A673 (cell line): Measurements from ENCODE around the gene IMMP2L. TPM values are rescaled to one million over a fixed set of nuclear protein-coding genes. Genes with fewer than 3 reads are reported as not detected.

ENCODE experiments used
- BruUV-seq: library from RNA; stranded (reverse); fragments of 400-500 nt; replicated peaks from 2 replicates; lab custom pipeline; 2021; lab: Mats Ljungman, UMichigan
- CTCF ChIA-PET: fragments of 300-600 bp; sonication (Branson Sonifier 250); formaldehyde crosslinking; loops from one replicate; lab custom pipeline; 2022; ENCODE audit warnings: antibody characterized with exemption; lab: Charles Lee
- POLR2A ChIA-PET: fragments of 300-600 bp; sonication (Branson Sonifier 250); formaldehyde crosslinking; loops from one replicate; lab custom pipeline; 2022; ENCODE audit warnings: antibody characterized with exemption; ENCODE audit not compliant: low non-redundant PET; lab: Charles Lee
- DNase-seq: peaks from one replicate; pipeline ENCODE4 v3.0.0-alpha.2; 2015; ENCODE audit warnings: low spot score
- H3K27ac ChIP-seq: fragments of 200-600 bp; sonication (generic); 2 replicates; pipeline ENCODE4 v1.5.1; 2016; ENCODE audit warnings: mixed run types, low read depth, mild to moderate bottlenecking, mixed read lengths, antibody characterized with exemption, low read length; ENCODE audit not compliant: poor library complexity, severe bottlenecking
- H3K27me3 ChIP-seq: fragments of 200-600 bp; sonication (generic); replicated peaks from 2 replicates; pipeline ENCODE4 v1.6.1; 2017; ENCODE audit warnings: mixed run types, low read depth, mild to moderate bottlenecking, mixed read lengths, antibody characterized with exemption, low read length; ENCODE audit not compliant: insufficient read depth, poor library complexity
- H3K36me3 ChIP-seq: fragments of 200-600 bp; sonication (generic); 2 replicates; pipeline ENCODE4 v1.6.1; 2016; ENCODE audit warnings: mixed run types, mild to moderate bottlenecking, mixed read lengths, antibody characterized with exemption, low read length; ENCODE audit not compliant: insufficient read depth, poor library complexity, severe bottlenecking
- H3K4me1 ChIP-seq: fragments of 200-600 bp; sonication (generic); 2 replicates; pipeline ENCODE4 v1.6.1; 2017; ENCODE audit warnings: mixed run types, mild to moderate bottlenecking, mixed read lengths, antibody characterized with exemption, low read length; ENCODE audit not compliant: insufficient read depth, poor library complexity, severe bottlenecking
- H3K4me3 ChIP-seq: fragments of 200-600 bp; sonication (generic); 2 replicates; pipeline ENCODE4 v1.5.1; 2016; ENCODE audit warnings: low read depth, mixed run types, mild to moderate bottlenecking, mixed read lengths, low read length; ENCODE audit not compliant: poor library complexity, severe bottlenecking
- H3K9me3 ChIP-seq: fragments of 200-600 bp; sonication (generic); 2 replicates; pipeline ENCODE4 v1.6.1; 2016; ENCODE audit warnings: mixed run types, low read depth, mild to moderate bottlenecking, mixed read lengths, antibody characterized with exemption, low read length; ENCODE audit not compliant: poor library complexity, severe bottlenecking
- EZH2 ChIP-seq: fragments of 200-600 bp; sonication (generic); IDR thresholded peaks from 2 replicates; pipeline ENCODE4 v1.6.1; 2017; ENCODE audit warnings: borderline replicate concordance, low read depth, mild to moderate bottlenecking, mixed read lengths, antibody characterized with exemption, low read length; ENCODE audit not compliant: poor library complexity, severe bottlenecking
- intact Hi-C: fragments of 100-400 bp; cut with micrococcal nuclease; formaldehyde crosslinking; loops from one replicate; pipeline ENCODE4 v1.10.0; 2022; ENCODE audit not compliant: unreplicated experiment
- total RNA-seq: library from RNA; stranded (reverse); gene quantifications from 2 replicates; pipeline ENCODE4 v1.2.3, GENCODE V29; 2021
- TF ChIP-seq, protein P1 (sequence below): fragments of 300-800, 200-600 bp; sonication (generic); conservative IDR thresholded peaks from 2 replicates; pipeline ENCODE4 v1.5.1; 2017; ENCODE audit warnings: low read depth, mild to moderate bottlenecking, antibody characterized with exemption, low read length, moderate library complexity, mixed read lengths

The IMMP2L gene
- total RNA-seq, 1 experiment from 2014 or later = 10.0 TPM

DNA sequence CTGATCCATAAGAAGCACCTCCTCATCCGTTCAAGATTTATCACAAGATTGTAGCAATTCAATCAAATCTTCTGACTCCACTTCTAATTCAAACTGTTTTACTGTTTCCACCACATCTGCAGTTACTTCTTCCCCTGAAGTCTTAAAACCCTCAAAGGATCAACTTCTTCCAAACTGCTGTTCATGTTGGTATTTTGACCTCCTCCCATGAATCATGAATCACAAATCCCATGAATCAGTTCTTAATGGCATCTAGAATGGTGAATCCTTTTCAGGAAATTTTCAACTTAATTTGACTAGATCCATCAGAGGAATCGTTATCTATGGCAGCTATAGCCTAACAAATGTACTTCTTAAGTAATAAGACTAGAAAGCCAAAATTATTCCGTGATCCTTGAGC, 122.3 kb downstream of the IMMP2L start:
- Histone ChIP-seq H3K27ac (no peak overlapping the region), H3K36me3 (no peaks in the 10 kb centered on the region), H3K27me3 (no peaks in the 10 kb centered on the region), H3K4me1 (no peaks in the 10 kb centered on the region), H3K4me3 (no peak overlapping the region), H3K9me3 (no peaks in the 10 kb centered on the region)
- ChIA-PET POLR2A (no interaction called here), CTCF (no interaction called here)
- no TSS peak for BruUV-seq
- TF ChIP-seq EZH2 = no peak
- TF ChIP-seq, protein P1, sequence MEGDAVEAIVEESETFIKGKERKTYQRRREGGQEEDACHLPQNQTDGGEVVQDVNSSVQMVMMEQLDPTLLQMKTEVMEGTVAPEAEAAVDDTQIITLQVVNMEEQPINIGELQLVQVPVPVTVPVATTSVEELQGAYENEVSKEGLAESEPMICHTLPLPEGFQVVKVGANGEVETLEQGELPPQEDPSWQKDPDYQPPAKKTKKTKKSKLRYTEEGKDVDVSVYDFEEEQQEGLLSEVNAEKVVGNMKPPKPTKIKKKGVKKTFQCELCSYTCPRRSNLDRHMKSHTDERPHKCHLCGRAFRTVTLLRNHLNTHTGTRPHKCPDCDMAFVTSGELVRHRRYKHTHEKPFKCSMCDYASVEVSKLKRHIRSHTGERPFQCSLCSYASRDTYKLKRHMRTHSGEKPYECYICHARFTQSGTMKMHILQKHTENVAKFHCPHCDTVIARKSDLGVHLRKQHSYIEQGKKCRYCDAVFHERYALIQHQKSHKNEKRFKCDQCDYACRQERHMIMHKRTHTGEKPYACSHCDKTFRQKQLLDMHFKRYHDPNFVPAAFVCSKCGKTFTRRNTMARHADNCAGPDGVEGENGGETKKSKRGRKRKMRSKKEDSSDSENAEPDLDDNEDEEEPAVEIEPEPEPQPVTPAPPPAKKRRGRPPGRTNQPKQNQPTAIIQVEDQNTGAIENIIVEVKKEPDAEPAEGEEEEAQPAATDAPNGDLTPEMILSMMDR = no peak
- no peak for DNase-seq
- intact Hi-C loops = no loop called here

GRCh38 chr7:111438369-111439289, 123.7 kb downstream of the IMMP2L start:
- no TSS peak for BruUV-seq

GRCh38 chr7:111437736-111438135, 124.6 kb downstream of the IMMP2L start:
- no TSS peak for BruUV-seq
- CTCF ChIA-PET = no interaction called here
- intact Hi-C loops = no loop called here
- H3K9me3 ChIP-seq = peaks cover 4% of the 10 kb centered on the region
- no peak overlapping the region for H3K4me3 ChIP-seq
- TF ChIP-seq EZH2 = no peak
- TF ChIP-seq, protein P1 = no peak
- H3K27me3 ChIP-seq = no peaks in the 10 kb centered on the region
- POLR2A ChIA-PET = no interaction called here
- H3K27ac ChIP-seq = no peak overlapping the region
- no peaks in the 10 kb centered on the region for H3K36me3 ChIP-seq
- DNase-seq = no peak
- no peaks in the 10 kb centered on the region for H3K4me1 ChIP-seq

More at GRCh38 chr7:111438369-111439289, 123.7 kb downstream of the IMMP2L start:
- no peak overlapping the region for H3K27ac ChIP-seq
- H3K9me3 ChIP-seq = peaks cover 4% of the 10 kb centered on the region
- TF ChIP-seq EZH2 = no peak
- TF ChIP-seq, protein P1 = no peak
- no peak overlapping the region for H3K4me3 ChIP-seq
- no peaks in the 10 kb centered on the region for H3K36me3 ChIP-seq
- POLR2A ChIA-PET = interaction anchor here (0.8 kb wide), 1 partner anchor 99 kb away, joined by 4 read pairs; no protein-coding TSS in a partner anchor
- intact Hi-C loops = no loop called here
- peak; percentile 26 for DNase-seq
- H3K27me3 ChIP-seq = no peaks in the 10 kb centered on the region
- H3K4me1 ChIP-seq = no peaks in the 10 kb centered on the region
- CTCF ChIA-PET = no interaction called here
